ENCODE results near the gene SELPLG. TPM values are rescaled to one million over a fixed set of nuclear protein-coding genes. Genes with fewer than 3 reads are reported as not detected.
"Not testable (repeated sequence)": the region's sequence is repeated elsewhere in the genome, so short reads cannot be mapped to it uniquely, and the experiment has no call there.

Gene SELPLG
- total RNA-seq, 1 donor from 2014 or later: 3.1 TPM

- DNase-seq (ENCODE audit: low spot score): no peak
- intact Hi-C loops (cut with DNase I): no loop called here
These were observed 35.9 kb downstream of the SELPLG start, which contains the start of gene TMEM119 for GRCh38 chr12:108597559-108598471. TMEM119 (minus strand) TSS chr12:108598084; CDS start chr12:108592383, 5,701 bp downstream.

GRCh38 chr12:108596854-108597558, 36.7 kb downstream of the SELPLG start:
- intact Hi-C loops (cut with DNase I): no loop called here
- DNase-seq (ENCODE audit: low spot score): no peak

- DNase-seq (ENCODE audit: low spot score): no peak
- intact Hi-C loops (cut with DNase I): no loop called here
These were observed 37.7 kb downstream of the SELPLG start for GRCh38 chr12:108595711-108596647.

- no peak for DNase-seq (ENCODE audit: low spot score)
- intact Hi-C loops (cut with DNase I): no loop called here
These were observed 38.6 kb downstream of the SELPLG start for GRCh38 chr12:108594960-108595710.

- intact Hi-C loops (cut with DNase I): no loop called here
- no peak for DNase-seq (ENCODE audit: low spot score)
These were observed 39.3 kb downstream of the SELPLG start for GRCh38 chr12:108594323-108594903.

- intact Hi-C loops (cut with DNase I): no loop called here
- no peak for DNase-seq (ENCODE audit: low spot score)
These were observed 41.4 kb downstream of the SELPLG start for GRCh38 chr12:108592033-108592909.

GRCh38 chr12:108591267-108591980, 42.3 kb downstream of the SELPLG start:
- no peak for DNase-seq (ENCODE audit: low spot score)
- intact Hi-C loops (cut with DNase I): no loop called here

- DNase-seq (ENCODE audit: low spot score); intact Hi-C loops (cut with DNase I): not testable (repeated sequence)
These were observed 43.2 kb downstream of the SELPLG start for GRCh38 chr12:108590463-108590862.

- DNase-seq (ENCODE audit: low spot score): no peak
These were observed 43.9 kb downstream of the SELPLG start for GRCh38 chr12:108589840-108590229.

GRCh38 chr12:108589028-108589839, 44.5 kb downstream of the SELPLG start:
- DNase-seq (ENCODE audit: low spot score): no peak

More at GRCh38 chr12:108589840-108590229, 43.9 kb downstream of the SELPLG start:
- intact Hi-C loops (cut with DNase I): no loop called here

GRCh38 chr12:108587826-108588225, 45.9 kb downstream of the SELPLG start:
- DNase-seq (ENCODE audit: low spot score): no peak

More at GRCh38 chr12:108589028-108589839, 44.5 kb downstream of the SELPLG start:
- intact Hi-C loops (cut with DNase I): no loop called here

GRCh38 chr12:108586306-108586705, 47.4 kb downstream of the SELPLG start:
- intact Hi-C loops (cut with DNase I): no loop called here

More at GRCh38 chr12:108587826-108588225, 45.9 kb downstream of the SELPLG start:
- intact Hi-C loops (cut with DNase I): no loop called here

GRCh38 chr12:108585864-108586263, 47.8 kb downstream of the SELPLG start:
- DNase-seq (ENCODE audit: low spot score): no peak
- intact Hi-C loops (cut with DNase I): no loop called here

More at GRCh38 chr12:108586306-108586705, 47.4 kb downstream of the SELPLG start:
- no peak for DNase-seq (ENCODE audit: low spot score)

GRCh38 chr12:108584456-108585065, 49.1 kb downstream of the SELPLG start:
- intact Hi-C loops (cut with DNase I): no loop called here
- no peak for DNase-seq (ENCODE audit: low spot score)

GRCh38 chr12:108583991-108584390, 49.7 kb downstream of the SELPLG start:
- intact Hi-C loops (cut with DNase I): no loop called here
- DNase-seq (ENCODE audit: low spot score): no peak

All from cardiac septum (tissue), 1 donor.